ENCODE measurements around the gene TRAM2. TPM values are rescaled to one million over a fixed set of nuclear protein-coding genes. Genes with fewer than 3 reads are reported as not detected.
A peak's percentile ranks its signal among the peaks of the same experiment; 100 is the strongest.

Gene TRAM2
- total and polyA plus RNA-seq, 10 of the 15 experiments (the other 5 are each of a cell fraction or from before 2014, with no cell fraction given), result 2.5 to 15.0 (median 11.0) TPM

DNA sequence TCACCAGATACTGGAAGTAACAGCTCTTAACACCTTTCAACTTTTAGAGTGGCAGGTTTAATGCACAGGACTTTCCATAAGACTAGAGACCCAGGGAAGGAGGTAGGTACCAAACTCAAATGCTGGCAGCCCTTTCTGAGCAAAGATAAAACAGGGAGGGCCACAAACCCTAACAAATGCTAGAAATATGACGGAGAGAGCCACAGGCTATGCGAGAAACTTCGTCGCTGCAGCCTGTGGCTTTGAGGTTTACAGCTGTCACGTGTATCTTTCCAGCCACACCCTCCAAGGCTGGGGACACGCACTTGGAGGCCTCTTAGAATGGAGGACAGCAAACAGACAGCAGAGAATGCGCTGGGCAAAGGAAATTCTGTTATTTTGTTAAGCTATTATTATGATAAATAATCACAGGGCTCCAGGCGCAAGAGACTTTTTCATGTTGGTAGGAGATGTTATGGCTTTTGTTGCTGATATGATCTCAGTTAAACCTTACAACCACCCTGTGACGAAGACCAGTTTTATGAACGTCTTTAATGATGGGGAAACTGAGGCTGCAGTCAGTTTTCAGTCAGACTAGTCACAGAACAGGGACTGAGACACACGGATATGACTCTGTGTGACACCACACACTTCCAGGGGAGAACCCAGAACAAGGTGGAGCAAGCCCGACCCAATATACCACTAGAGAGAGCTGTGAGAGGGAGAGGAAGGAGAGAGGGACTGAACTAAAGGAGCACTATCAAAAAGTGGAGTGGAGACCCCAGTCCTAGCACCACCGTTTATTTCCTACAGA is 2.0 kb downstream of the TRAM2 start (continued):
- TF ChIP-seq CTCF (IDR thresholded peaks at IDR 0.05 in 2 of 3, conservative IDR thresholded peaks at IDR 0.05 in 1 of 3; ENCODE audit: control insufficient read depth in 2 of 3, extremely low read depth in 1 of 3, insufficient read depth in 1 of 3, low read depth in 3 of 3, low read length in 3 of 3), result no peak
- no peak for TF ChIP-seq CHD1 (IDR thresholded peaks at IDR 0.05; ENCODE audit: low read depth, low read length)
- TF ChIP-seq NR2F1 (conservative IDR thresholded peaks at IDR 0.05), result no peak
- TF ChIP-seq, protein P1, sequence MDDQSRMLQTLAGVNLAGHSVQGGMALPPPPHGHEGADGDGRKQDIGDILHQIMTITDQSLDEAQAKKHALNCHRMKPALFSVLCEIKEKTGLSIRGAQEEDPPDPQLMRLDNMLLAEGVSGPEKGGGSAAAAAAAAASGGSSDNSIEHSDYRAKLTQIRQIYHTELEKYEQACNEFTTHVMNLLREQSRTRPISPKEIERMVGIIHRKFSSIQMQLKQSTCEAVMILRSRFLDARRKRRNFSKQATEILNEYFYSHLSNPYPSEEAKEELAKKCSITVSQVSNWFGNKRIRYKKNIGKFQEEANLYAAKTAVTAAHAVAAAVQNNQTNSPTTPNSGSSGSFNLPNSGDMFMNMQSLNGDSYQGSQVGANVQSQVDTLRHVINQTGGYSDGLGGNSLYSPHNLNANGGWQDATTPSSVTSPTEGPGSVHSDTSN (IDR thresholded peaks at IDR 0.05; ENCODE audit: insufficient replicate concordance, low read depth, low read length), result no peak
- TF ChIP-seq DPF2 (IDR thresholded peaks at IDR 0.05), result 0 out of 2 replicates have a peak, but pooled peaks have one; percentile 47
- TF ChIP-seq NFYA (IDR thresholded peaks at IDR 0.05; ENCODE audit: borderline replicate concordance, low read depth, low read length), result no peak
- peak; percentile 93 for TF ChIP-seq RUNX3 (IDR thresholded peaks at IDR 0.05; ENCODE audit: low read length)
- TF ChIP-seq SREBF2 (IDR thresholded peaks at IDR 0.05; ENCODE audit: low read length), result no peak
- TF ChIP-seq, protein P2, sequence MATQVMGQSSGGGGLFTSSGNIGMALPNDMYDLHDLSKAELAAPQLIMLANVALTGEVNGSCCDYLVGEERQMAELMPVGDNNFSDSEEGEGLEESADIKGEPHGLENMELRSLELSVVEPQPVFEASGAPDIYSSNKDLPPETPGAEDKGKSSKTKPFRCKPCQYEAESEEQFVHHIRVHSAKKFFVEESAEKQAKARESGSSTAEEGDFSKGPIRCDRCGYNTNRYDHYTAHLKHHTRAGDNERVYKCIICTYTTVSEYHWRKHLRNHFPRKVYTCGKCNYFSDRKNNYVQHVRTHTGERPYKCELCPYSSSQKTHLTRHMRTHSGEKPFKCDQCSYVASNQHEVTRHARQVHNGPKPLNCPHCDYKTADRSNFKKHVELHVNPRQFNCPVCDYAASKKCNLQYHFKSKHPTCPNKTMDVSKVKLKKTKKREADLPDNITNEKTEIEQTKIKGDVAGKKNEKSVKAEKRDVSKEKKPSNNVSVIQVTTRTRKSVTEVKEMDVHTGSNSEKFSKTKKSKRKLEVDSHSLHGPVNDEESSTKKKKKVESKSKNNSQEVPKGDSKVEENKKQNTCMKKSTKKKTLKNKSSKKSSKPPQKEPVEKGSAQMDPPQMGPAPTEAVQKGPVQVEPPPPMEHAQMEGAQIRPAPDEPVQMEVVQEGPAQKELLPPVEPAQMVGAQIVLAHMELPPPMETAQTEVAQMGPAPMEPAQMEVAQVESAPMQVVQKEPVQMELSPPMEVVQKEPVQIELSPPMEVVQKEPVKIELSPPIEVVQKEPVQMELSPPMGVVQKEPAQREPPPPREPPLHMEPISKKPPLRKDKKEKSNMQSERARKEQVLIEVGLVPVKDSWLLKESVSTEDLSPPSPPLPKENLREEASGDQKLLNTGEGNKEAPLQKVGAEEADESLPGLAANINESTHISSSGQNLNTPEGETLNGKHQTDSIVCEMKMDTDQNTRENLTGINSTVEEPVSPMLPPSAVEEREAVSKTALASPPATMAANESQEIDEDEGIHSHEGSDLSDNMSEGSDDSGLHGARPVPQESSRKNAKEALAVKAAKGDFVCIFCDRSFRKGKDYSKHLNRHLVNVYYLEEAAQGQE (IDR thresholded peaks at IDR 0.05; ENCODE audit: low read depth, low read length), result no peak
- TF ChIP-seq, protein P3, sequence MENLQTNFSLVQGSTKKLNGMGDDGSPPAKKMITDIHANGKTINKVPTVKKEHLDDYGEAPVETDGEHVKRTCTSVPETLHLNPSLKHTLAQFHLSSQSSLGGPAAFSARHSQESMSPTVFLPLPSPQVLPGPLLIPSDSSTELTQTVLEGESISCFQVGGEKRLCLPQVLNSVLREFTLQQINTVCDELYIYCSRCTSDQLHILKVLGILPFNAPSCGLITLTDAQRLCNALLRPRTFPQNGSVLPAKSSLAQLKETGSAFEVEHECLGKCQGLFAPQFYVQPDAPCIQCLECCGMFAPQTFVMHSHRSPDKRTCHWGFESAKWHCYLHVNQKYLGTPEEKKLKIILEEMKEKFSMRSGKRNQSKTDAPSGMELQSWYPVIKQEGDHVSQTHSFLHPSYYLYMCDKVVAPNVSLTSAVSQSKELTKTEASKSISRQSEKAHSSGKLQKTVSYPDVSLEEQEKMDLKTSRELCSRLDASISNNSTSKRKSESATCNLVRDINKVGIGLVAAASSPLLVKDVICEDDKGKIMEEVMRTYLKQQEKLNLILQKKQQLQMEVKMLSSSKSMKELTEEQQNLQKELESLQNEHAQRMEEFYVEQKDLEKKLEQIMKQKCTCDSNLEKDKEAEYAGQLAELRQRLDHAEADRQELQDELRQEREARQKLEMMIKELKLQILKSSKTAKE (IDR thresholded peaks at IDR 0.05; ENCODE audit: low read depth, poor library complexity, severe bottlenecking), result no peak
- TF ChIP-seq BHLHE40 (IDR thresholded peaks at IDR 0.05; ENCODE audit: borderline replicate concordance in 1 of 2, low read depth in 2 of 2, low read length in 1 of 2), result peak; percentile 90 to 91
- TF ChIP-seq SIX5 (IDR thresholded peaks at IDR 0.05; ENCODE audit: low read depth, low read length, severe bottlenecking), result no peak
- TF ChIP-seq, protein P4, sequence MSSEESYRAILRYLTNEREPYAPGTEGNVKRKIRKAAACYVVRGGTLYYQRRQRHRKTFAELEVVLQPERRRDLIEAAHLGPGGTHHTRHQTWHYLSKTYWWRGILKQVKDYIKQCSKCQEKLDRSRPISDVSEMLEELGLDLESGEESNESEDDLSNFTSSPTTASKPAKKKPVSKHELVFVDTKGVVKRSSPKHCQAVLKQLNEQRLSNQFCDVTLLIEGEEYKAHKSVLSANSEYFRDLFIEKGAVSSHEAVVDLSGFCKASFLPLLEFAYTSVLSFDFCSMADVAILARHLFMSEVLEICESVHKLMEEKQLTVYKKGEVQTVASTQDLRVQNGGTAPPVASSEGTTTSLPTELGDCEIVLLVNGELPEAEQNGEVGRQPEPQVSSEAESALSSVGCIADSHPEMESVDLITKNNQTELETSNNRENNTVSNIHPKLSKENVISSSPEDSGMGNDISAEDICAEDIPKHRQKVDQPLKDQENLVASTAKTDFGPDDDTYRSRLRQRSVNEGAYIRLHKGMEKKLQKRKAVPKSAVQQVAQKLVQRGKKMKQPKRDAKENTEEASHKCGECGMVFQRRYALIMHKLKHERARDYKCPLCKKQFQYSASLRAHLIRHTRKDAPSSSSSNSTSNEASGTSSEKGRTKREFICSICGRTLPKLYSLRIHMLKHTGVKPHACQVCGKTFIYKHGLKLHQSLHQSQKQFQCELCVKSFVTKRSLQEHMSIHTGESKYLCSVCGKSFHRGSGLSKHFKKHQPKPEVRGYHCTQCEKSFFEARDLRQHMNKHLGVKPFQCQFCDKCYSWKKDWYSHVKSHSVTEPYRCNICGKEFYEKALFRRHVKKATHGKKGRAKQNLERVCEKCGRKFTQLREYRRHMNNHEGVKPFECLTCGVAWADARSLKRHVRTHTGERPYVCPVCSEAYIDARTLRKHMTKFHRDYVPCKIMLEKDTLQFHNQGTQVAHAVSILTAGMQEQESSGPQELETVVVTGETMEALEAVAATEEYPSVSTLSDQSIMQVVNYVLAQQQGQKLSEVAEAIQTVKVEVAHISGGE (CRISPR knock-in tag; IDR thresholded peaks at IDR 0.05), result no peak
- no peak for TF ChIP-seq GABPA (IDR thresholded peaks at IDR 0.05; ENCODE audit: low read depth)
- TF ChIP-seq HDAC6 (IDR thresholded peaks at IDR 0.05; ENCODE audit: unreplicated experiment), result no peak
